GM12872 (cell line): ENCODE results near the gene WDFY2.

Source experiments
- CTCF ChIP-seq: IDR thresholded peaks from 3 replicates; pipeline ENCODE4 v1.5.1; 2011; ENCODE audit warnings: low read depth, mild to moderate bottlenecking, low read length, moderate library complexity; ENCODE audit not compliant: insufficient read depth

Gene WDFY2

DNA sequence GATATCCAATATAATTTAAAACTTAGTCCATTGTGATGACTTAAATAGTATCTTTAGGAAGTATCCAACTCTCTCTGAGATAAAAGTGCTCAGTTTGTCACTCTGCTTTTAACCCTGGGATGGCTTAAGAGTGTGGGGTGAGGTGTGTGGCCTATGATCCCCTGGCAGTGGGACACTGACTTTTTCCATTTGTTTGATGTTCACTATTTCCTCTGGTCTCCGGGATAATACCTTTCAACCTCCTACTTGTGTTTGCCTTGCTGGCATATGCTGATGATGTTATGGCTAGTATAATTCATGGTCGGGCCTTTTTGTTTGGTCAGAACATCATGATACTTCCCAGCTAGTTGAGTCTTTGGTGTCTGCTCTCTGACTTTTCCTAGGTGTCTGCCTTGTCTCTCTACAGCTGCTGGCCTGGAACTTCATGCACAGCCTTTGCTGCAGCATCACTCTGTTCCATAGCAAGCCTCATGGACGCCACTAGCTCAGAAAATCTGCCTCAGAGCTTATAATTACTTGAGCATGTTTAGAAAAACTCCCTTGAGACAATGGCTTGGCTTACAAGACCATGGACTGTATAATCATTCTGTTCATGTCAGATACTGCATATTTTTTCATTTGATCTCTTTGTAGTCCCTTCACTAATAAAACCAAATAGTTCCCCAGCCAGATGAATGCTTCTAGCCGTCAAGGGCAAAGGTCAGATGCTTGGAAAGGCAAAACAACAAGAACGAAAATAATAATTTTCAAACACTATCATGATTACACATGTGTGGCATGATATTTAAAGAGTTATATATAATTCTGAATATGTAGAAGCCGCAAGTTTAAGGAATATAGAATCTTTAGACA, 75.2 kb downstream of the WDFY2 start:
- TF ChIP-seq CTCF, result no peak

- TF ChIP-seq CTCF, result no peak
Observed at GRCh38 chr13:51660813-51661212, 76.6 kb downstream of the WDFY2 start.

DNA sequence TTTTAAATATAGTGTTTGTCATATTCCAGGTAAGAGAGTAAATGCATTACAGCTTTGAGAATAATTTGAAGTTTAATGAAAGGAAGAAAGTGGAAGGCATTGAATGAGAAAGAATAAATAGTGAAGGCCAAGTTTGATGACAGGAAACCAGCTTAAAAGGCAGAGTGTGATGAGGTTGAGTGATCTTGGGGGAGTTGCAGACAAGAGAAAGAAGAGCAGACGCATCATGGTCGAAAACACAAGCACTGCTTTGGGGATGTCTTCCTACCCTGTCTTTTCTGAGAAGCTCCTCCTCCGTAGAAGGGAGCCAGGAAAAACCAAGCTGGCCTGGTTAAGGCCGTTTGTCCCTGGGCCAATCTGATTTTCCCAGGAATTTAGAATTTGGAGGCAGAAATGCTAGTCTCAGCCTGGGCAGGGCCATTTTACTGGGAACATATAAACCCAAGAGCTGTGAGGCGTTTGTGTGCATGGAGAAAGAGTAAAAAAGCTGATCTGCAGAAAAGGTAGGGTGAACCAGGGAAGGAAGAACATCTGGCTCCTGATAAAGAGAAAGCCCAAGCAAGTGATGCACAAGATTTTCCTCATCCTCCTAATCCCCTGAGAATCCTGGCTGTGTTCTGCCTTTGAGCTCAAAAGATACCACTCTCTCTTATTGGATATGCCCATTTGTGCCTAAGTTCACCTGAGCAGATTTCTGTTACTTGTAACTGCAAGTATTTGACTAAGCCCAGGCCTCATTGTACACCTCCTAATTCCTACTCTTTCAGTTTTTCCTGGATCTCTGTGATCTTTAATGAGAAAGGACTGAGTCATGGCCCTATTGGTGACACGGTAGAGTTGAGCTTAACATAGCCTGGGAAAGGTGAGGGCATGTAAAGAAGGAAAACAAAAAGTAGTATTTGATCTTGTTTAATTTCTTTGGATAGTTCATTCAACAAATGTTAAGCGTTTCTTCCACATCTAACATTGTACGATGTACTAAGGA, 80.0 kb downstream of the WDFY2 start:
- no peak for TF ChIP-seq CTCF

DNA sequence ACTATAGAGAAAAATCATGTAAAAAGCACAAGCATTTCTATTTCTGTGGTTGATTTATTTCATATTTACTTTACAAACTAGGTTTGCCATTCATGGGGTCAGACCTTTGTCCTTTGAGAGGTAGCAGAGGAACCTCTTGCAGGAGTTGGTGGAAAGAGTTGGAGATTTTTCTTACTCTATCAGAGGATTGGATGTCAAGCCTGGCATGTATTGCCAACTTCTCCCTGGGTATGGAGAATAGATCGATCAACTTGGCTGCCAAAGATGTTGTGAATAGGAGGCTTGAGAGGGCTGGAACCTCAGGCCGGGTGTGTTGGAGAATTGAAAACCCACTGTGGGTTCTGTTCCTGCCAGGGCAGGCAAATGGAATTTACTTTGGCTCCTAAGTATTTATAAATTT, 81.2 kb downstream of the WDFY2 start:
- no peak for TF ChIP-seq CTCF

- no peak for TF ChIP-seq CTCF
Observed at GRCh38 chr13:51666374-51666773, 82.1 kb downstream of the WDFY2 start.

GRCh38 chr13:51666839-51667238, 82.6 kb downstream of the WDFY2 start:
- no peak for TF ChIP-seq CTCF

DNA sequence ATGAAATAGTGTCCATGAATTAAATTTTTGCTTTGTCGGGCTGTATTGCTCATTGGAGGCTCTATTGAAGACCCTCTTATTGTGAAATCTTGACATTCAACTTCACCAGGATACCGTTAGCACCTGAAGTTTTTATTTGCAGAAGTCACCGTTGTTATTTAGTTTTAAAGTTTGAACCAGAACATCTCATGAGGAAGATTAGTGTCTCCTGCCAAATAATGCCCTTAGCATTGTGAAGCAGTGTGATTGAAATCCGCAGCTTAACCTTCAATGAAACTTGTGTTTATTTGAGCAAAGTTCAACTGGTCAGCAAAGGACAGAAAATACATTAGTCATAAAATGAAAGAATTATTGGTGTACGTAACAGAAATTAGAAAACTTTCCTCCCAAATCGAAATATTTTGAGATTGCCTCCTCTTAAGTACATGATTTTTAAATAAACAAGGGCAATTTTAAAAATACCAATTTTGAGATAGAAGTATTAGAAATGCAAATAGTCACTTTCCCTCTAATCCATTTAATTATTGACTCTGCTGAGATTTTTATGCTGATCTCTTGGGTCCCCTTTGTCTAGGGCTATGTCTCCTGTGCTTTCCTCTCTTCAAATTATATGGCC, 84.4 kb downstream of the WDFY2 start:
- TF ChIP-seq CTCF, result no peak
